Endothelial cell of umbilical vein (primary cell): ENCODE results near the gene HMGXB3. TPM values are rescaled to one million over a fixed set of nuclear protein-coding genes. Genes with fewer than 3 reads are reported as not detected.

Experiments used
- BruUV-seq: library from RNA; stranded (reverse); fragments of 400-500 nt; replicated peaks from 2 replicates; lab custom pipeline; 2021; lab: Mats Ljungman, UMichigan
- CTCF ChIA-PET: fragments of 300-600, 350-600 bp; sonication (Branson Sonifier 250); formaldehyde crosslinking; loops from one replicate; lab custom pipeline; 2021; ENCODE audit warnings: antibody characterized with exemption, inconsistent platforms; lab: Charles Lee
- POLR2A ChIA-PET: fragments of 300-600, 350-600 bp; sonication (Branson Sonifier 250); formaldehyde crosslinking; loops from one replicate; lab custom pipeline; 2021; ENCODE audit warnings: antibody characterized with exemption, inconsistent platforms; lab: Charles Lee
- DNase-seq: peaks from one replicate; pipeline ENCODE4 v3.0.0-alpha.2; 2011; ENCODE audit warnings: low read depth, low spot score
- FAIRE-seq: peaks from 2 replicates; lab custom pipeline; 2011; peaks lifted over from hg19 to GRCh38; lab: Jason Lieb, UNC
- H2AFZ ChIP-seq: 2 replicates; pipeline ENCODE4 v1.6.0; 2012; ENCODE audit warnings: low read depth, low read length, control low read depth, inconsistent platforms
- H3K27ac ChIP-seq: 2 replicates; pipeline ENCODE4 v1.5.1; 2011; ENCODE audit warnings: low read depth, mild to moderate bottlenecking, control low read depth, low read length, moderate library complexity; ENCODE audit not compliant: insufficient read depth
- H3K27me3 ChIP-seq, 2 experiments: 2 replicates each; pipeline versions ENCODE4 v1.6.0 to v1.6.1; 2011; ENCODE audit warnings: low read length in 2 of 2, mixed read lengths in 1 of 2; ENCODE audit not compliant: control insufficient read depth in 2 of 2, insufficient read depth in 2 of 2
- H3K36me3 ChIP-seq, 2 experiments: 2 replicates in 1 of 2; 3 replicates in 1 of 2; pipeline ENCODE4 v1.5.1; 2011; ENCODE audit warnings: low read length in 2 of 2, mild to moderate bottlenecking in 1 of 2, moderate library complexity in 1 of 2; ENCODE audit not compliant: control insufficient read depth in 2 of 2, insufficient read depth in 2 of 2; ENCODE audit errors: extremely low read depth in 1 of 2
- H3K4me1 ChIP-seq: 3 replicates; pipeline ENCODE4 v1.5.1; 2011; ENCODE audit warnings: mild to moderate bottlenecking, low read length; ENCODE audit not compliant: control insufficient read depth, insufficient read depth; ENCODE audit errors: extremely low read depth
- H3K4me2 ChIP-seq: 2 replicates; pipeline ENCODE4 v1.6.1; 2011; ENCODE audit warnings: low read length, control low read depth, mixed read lengths; ENCODE audit not compliant: insufficient read depth
- H3K4me3 ChIP-seq, 3 experiments: fragments of 200-600 bp in 1 of 3; sonication (generic), shearing (Covaris generic) in 1 of 3; replicated peaks in 1 of 3; 2 replicates each; pipeline ENCODE4 v1.5.1; 2011 to 2016; ENCODE audit warnings: control low read depth in 3 of 3, low read length in 3 of 3, mild to moderate bottlenecking in 2 of 3, inconsistent platforms in 1 of 3, low read depth in 1 of 3, moderate library complexity in 1 of 3; ENCODE audit not compliant: insufficient read depth in 1 of 3
- H3K79me2 ChIP-seq: 2 replicates; pipeline ENCODE4 v1.6.0; 2012; ENCODE audit warnings: low read length, inconsistent platforms; ENCODE audit not compliant: control insufficient read depth, insufficient read depth
- H3K9ac ChIP-seq: replicated peaks from 2 replicates; pipeline ENCODE3; 2011; ENCODE audit warnings: low read length, control low read depth; ENCODE audit not compliant: insufficient read depth; ENCODE audit errors: extremely low read depth
- H3K9me1 ChIP-seq: replicated peaks from 3 replicates; pipeline ENCODE4 v1.6.0; 2011; ENCODE audit warnings: mild to moderate bottlenecking, low read length; ENCODE audit not compliant: control insufficient read depth, insufficient read depth; ENCODE audit errors: extremely low read depth
- H3K9me3 ChIP-seq: replicated peaks from 2 replicates; pipeline ENCODE4 v1.5.1; 2012; ENCODE audit warnings: low read length, inconsistent platforms; ENCODE audit not compliant: control insufficient read depth, insufficient read depth
- H4K20me1 ChIP-seq: replicated peaks from 2 replicates; pipeline ENCODE3; 2011; ENCODE audit warnings: mild to moderate bottlenecking, low read length; ENCODE audit not compliant: control insufficient read depth, insufficient read depth; ENCODE audit errors: extremely low read depth
- CTCF ChIP-seq, 2 donors: IDR thresholded peaks; 1 replicate in 1 of 2; 2 replicates in 1 of 2; pipeline ENCODE4 v1.5.1; 2011; ENCODE audit warnings: low read length in 2 of 2, mild to moderate bottlenecking in 2 of 2, moderate library complexity in 2 of 2, control low read depth in 1 of 2, inconsistent platforms in 1 of 2, low read depth in 1 of 2; ENCODE audit not compliant: insufficient read depth in 1 of 2; ENCODE audit errors: extremely low read depth in 1 of 2
- EZH2 ChIP-seq: IDR thresholded peaks from 2 replicates; pipeline ENCODE4 v1.6.1; 2012; ENCODE audit warnings: borderline replicate concordance, low read depth, mild to moderate bottlenecking, moderate library complexity, low read length, inconsistent platforms; ENCODE audit not compliant: severe bottlenecking
- FOS ChIP-seq: IDR thresholded peaks from 2 replicates; pipeline ENCODE4 v1.6.1; 2011; ENCODE audit warnings: mild to moderate bottlenecking, low read length, moderate library complexity, borderline replicate concordance; ENCODE audit not compliant: insufficient read depth
- GATA2 ChIP-seq: IDR thresholded peaks from 2 replicates; pipeline ENCODE4 v1.7.0; 2011; ENCODE audit warnings: low read depth, mild to moderate bottlenecking, moderate library complexity, mixed read lengths, low read length; ENCODE audit not compliant: insufficient read length, insufficient read depth
- JUN ChIP-seq: IDR thresholded peaks from 2 replicates; pipeline ENCODE4 v1.6.1; 2011; ENCODE audit warnings: borderline replicate concordance, low read depth; ENCODE audit not compliant: insufficient read length, insufficient read depth
- MAX ChIP-seq: IDR thresholded peaks from 2 replicates; pipeline ENCODE4 v1.6.1; 2011; ENCODE audit not compliant: insufficient read depth, insufficient read length
- MYC ChIP-seq: IDR thresholded peaks from one replicate; pipeline ENCODE4 v1.6.1; 2011; ENCODE audit warnings: mild to moderate bottlenecking, low read depth, low read length
- POLR2A ChIP-seq: IDR thresholded peaks from 2 replicates; pipeline ENCODE4 v1.6.1; 2012; ENCODE audit warnings: low read depth, mild to moderate bottlenecking, control low read depth, low read length
- POLR2AphosphoS5 ChIP-seq: IDR thresholded peaks from 2 replicates; pipeline ENCODE4 v1.6.1; 2012; ENCODE audit warnings: low read depth, mild to moderate bottlenecking, control low read depth, low read length, moderate library complexity; ENCODE audit not compliant: insufficient read depth
- dilution Hi-C: fragments of 300-500 bp; cut with MboI; formaldehyde crosslinking; loops from one replicate; pipeline ENCODE4 v1.15.0; 2019; ENCODE audit warnings: low sequenced_read_pairs; ENCODE audit not compliant: extremely low pct_ligation_motif_present
- intact Hi-C: fragments of 100-400 bp; cut with micrococcal nuclease; formaldehyde crosslinking; loops from one replicate; pipeline ENCODE4 v1.10.0; 2022
- polyA plus RNA-seq, 4 experiments: library from polyadenylated mRNA; depleted of rRNA in 3 of 4; stranded (reverse) in 3 of 4; unstranded in 1 of 4; fragments of >200 nt; gene quantifications; 2 replicates each; pipeline versions ENCODE4 v1.2.1 to v1.2.3, GENCODE V29; 2011 to 2012; ENCODE audit warnings: missing spikeins in 1 of 4
- total RNA-seq: library from RNA; stranded (reverse); gene quantifications from 2 replicates; pipeline ENCODE4 v1.2.3, GENCODE V29; 2021

The HMGXB3 gene
- total and polyA plus RNA-seq, 2 donors (not counting 3 experiments of a cell fraction or from before 2014, with no cell fraction given), result 34.8 to 52.6 TPM

GRCh38 chr5:150077996-150078801 is 77.7 kb downstream of the HMGXB3 start:
- H3K27ac ChIP-seq, result no peak overlapping the region
- H3K9ac ChIP-seq, result no peak overlapping the region
- H3K4me3 ChIP-seq, result no peak overlapping the region
- no peaks in the 10 kb centered on the region for H3K36me3 ChIP-seq
- dilution Hi-C loops, result no loop called here
- no peaks in the 10 kb centered on the region for H3K9me3 ChIP-seq
- H3K4me2 ChIP-seq, result no peak overlapping the region
- H3K9me1 ChIP-seq, result no peaks in the 10 kb centered on the region
- no peaks in the 10 kb centered on the region for H3K79me2 ChIP-seq
- DNase-seq, result no peak
- no peak overlapping the region for H2AFZ ChIP-seq
- no peaks in the 10 kb centered on the region for H4K20me1 ChIP-seq
- FAIRE-seq, result no peak
- POLR2A ChIA-PET, result no interaction called here
- H3K27me3 ChIP-seq, result peaks cover 4 to 10% of the 10 kb centered on the region in 2 experiments
- intact Hi-C loops, result no loop called here
- peaks cover 17% of the 10 kb centered on the region for H3K4me1 ChIP-seq
- no TSS peak for BruUV-seq
- CTCF ChIA-PET, result interaction anchor here (0.9 to 1.3 kb wide), 2 partner anchors 10 to 25 kb away, joined by 3 read pairs; no protein-coding TSS in a partner anchor
- TF ChIP-seq POLR2A, result no peak

GRCh38 chr5:150078802-150079689 is 78.5 kb downstream of the HMGXB3 start:
- Histone ChIP-seq H3K9me1 (no peaks in the 10 kb centered on the region), H3K79me2 (no peaks in the 10 kb centered on the region), H3K4me3 (no peak overlapping the region), H3K4me2 (no peak overlapping the region), H3K9me3 (no peaks in the 10 kb centered on the region), H3K27ac (no peak overlapping the region), H3K4me1 (peaks cover 17% of the 10 kb centered on the region), H4K20me1 (no peaks in the 10 kb centered on the region), H3K9ac (no peak overlapping the region), H2AFZ (no peak overlapping the region), H3K27me3 (peaks cover 4 to 9% of the 10 kb centered on the region in 2 experiments), H3K36me3 (no peaks in the 10 kb centered on the region)
- TF ChIP-seq POLR2AphosphoS5, result no peak
- no peak for TF ChIP-seq MAX
- TF ChIP-seq EZH2, result no peak
- TF ChIP-seq MYC, result no peak
- no peak for TF ChIP-seq JUN
- TF ChIP-seq GATA2, result no peak
- no peak for TF ChIP-seq POLR2A
- TF ChIP-seq FOS, result no peak
- TF ChIP-seq CTCF (IDR thresholded peaks at IDR 0.05; ENCODE audit: extremely low read depth in 1 of 2, insufficient read depth in 1 of 2, low read depth in 1 of 2, low read length in 2 of 2), result no peak
- CTCF ChIA-PET, result no interaction called here
- intact Hi-C loops, result no loop called here
- no peak for FAIRE-seq
- POLR2A ChIA-PET, result no interaction called here
- no TSS peak for BruUV-seq
- dilution Hi-C loops, result no loop called here
- no peak for DNase-seq
